LNCaP clone FGC (cell line): Measurements from ENCODE around the gene SGMS1.

Experiments
- DNase-seq: peaks from one replicate; pipeline ENCODE4 v3.0.0-alpha.2; 2011; ENCODE audit warnings: low read depth
- H3K4me3 ChIP-seq: 2 replicates; pipeline ENCODE4 v1.5.1; 2011; ENCODE audit warnings: mild to moderate bottlenecking, low read depth, low read length, control low read depth
- TF ChIP-seq, protein P1 (sequence below): IDR thresholded peaks from 2 replicates; pipeline ENCODE4 v1.5.1; 2012; ENCODE audit warnings: mild to moderate bottlenecking; ENCODE audit not compliant: control insufficient read depth, insufficient read depth; ENCODE audit errors: extremely low read depth

Gene SGMS1

DNA sequence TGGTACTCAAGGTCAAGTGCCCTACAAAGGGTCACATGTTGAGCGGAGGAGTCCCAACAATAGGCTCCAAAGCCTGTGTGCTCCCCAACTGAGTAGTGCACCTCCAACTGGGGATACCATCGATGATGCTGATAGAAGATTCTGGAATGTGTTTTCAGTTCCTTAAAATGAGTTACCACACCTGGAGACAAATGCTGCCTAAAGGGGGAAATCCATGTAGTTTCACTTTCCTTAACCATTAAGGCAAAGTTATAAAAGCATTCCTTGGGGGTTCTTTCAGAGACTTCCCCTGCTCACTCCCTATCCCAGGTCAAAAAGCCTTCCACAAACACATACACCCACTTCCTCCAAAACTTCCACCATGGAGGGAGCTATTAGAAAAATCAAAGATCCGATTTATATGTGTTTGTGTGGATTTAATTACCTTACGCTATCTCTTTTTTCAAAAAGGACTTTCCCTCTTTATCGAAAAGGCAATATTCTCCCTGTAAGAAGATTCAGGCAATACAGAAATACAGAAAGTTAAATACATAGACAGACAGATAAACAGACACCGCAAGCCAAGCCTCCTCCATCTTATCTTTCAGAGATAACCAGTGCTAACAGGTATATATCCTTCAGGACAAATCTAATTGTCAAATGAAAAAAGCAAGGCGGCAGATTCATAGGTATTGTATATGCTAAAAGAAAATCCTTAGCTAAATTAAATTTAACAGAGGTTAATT lies 236.6 kb downstream of the SGMS1 start:
- H3K4me3 ChIP-seq = no peak overlapping the region
- TF ChIP-seq, protein P1, sequence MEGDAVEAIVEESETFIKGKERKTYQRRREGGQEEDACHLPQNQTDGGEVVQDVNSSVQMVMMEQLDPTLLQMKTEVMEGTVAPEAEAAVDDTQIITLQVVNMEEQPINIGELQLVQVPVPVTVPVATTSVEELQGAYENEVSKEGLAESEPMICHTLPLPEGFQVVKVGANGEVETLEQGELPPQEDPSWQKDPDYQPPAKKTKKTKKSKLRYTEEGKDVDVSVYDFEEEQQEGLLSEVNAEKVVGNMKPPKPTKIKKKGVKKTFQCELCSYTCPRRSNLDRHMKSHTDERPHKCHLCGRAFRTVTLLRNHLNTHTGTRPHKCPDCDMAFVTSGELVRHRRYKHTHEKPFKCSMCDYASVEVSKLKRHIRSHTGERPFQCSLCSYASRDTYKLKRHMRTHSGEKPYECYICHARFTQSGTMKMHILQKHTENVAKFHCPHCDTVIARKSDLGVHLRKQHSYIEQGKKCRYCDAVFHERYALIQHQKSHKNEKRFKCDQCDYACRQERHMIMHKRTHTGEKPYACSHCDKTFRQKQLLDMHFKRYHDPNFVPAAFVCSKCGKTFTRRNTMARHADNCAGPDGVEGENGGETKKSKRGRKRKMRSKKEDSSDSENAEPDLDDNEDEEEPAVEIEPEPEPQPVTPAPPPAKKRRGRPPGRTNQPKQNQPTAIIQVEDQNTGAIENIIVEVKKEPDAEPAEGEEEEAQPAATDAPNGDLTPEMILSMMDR = no peak
- DNase-seq = no peak

DNA sequence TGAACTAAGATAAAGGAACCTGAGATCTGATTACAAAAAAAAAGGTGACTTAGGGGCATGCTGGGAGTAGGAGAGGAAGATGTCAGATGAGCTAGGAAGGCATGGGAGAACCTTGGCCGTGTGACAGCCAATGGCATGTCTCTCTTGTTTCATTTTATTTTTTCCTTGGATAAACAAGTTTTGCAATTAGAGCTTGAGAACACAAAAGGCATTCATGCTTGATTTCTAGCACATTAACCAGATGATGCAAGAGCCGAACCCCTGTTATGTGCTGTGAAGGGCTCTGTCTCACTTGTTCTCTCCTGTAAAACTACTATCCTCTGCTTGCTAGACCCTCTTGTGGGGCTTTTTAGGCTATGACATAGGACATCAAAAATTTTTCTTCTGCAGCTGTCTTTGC lies 238.1 kb downstream of the SGMS1 start:
- H3K4me3 ChIP-seq = no peak overlapping the region
- DNase-seq = no peak
- TF ChIP-seq, protein P1 = no peak

DNA sequence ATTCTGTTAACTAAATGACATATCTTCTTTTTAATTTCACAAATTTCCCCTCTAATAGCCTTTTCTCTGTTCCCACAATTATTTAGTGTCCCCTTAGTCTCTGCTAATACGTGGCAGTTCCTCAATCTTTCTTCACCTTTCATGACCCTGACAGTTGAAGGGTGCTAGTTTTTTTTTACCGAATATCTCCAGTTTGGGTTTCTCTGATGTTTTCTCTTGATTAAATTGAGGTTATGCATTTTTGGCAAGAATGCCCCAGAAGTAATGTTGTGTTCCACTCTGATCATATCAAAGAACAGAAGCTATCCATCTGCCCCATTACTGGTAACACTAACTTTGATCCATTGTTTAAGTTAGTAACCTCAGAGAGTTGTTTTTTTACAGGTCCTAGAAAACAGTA lies 238.9 kb downstream of the SGMS1 start:
- no peak for DNase-seq
- no peak overlapping the region for H3K4me3 ChIP-seq
- TF ChIP-seq, protein P1 = no peak

DNA sequence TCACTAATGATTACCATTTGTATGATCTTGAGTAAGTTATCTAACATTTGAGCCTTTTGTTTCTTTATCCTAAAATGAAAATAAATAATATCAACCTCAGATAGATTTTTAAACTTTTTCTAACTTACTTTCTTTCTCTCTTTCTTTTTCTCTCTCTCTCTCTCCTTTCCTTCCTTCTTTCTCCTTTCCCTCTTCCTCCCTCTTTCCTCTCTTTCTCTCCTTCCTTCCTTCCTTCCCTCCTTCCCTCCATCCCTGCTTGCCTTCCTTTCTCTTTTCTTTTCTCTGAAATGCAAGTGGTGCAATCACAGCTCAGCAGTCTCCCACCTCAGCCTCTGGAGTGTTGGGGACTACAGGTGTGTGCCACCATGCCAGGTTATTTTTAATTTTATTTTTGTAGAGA lies 239.5 kb downstream of the SGMS1 start:
- DNase-seq = no peak
- TF ChIP-seq, protein P1 = no peak
- no peak overlapping the region for H3K4me3 ChIP-seq

DNA sequence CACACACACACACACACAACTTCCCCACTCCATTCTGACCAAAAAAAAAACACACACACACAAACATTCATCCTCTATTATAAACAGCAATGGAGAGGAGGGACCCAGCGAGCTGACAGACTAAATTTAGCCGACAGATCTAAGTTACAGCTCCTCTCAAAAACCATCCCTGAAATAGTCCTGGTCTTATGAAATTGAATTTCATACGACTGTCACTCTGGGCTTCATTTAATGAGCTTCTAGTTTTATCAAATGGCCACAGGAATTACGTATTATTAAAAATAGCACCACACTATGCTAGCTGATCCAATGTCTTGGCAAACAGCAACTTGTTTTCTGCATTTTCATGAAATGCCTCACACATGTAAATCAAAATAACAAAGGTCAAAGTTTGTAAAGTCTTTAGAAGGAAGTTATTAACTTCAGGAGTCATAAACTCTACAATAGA lies 241.2 kb downstream of the SGMS1 start:
- H3K4me3 ChIP-seq = no peak overlapping the region
- TF ChIP-seq, protein P1 = no peak
- no peak for DNase-seq

DNA sequence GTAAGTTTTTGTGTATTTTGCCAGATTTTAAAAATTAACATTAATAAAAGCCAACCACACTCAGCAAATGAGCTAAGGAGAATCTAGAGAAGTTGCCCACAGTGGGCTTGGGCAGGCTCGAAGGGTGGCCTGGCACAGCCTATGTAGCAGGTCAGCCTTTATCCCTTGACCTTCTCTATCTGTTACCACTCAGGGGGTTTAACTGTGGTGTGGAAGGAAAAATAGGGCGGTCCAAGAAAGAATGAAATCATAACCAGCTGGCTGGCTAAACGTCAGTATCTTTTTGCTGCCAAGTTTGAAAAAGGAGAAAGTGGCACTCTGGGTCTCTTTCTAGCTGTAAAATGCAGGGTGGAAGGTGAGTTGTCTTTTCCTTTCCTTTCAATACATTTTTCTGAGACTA lies 242.1 kb downstream of the SGMS1 start:
- no peak overlapping the region for H3K4me3 ChIP-seq
- TF ChIP-seq, protein P1 = no peak
- DNase-seq = no peak

DNA sequence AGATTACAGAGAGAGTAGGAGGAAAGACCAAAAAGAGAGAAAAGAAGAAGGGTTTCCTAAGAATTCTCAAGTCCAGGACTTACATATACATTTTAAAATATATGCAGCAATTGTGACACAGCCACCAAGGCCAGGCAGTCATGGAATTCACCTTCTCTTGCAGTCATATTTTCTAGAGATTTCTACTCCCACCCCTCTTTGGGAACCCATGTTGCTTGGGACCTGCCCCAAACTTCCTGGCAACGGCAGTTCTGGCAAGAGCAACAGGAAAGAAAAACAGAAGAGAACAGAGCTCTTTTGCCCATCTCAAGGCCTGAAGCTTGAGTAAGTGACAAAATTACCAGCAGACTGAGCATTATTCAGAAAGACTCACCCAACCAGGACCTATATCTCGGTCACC lies 244.1 kb downstream of the SGMS1 start:
- peak; percentile 15 for DNase-seq
- H3K4me3 ChIP-seq = no peak overlapping the region
- TF ChIP-seq, protein P1 = no peak
